Gastroesophageal sphincter (tissue), 4 donors: ENCODE results near the gene DTX4. TPM values are rescaled to one million over a fixed set of nuclear protein-coding genes. Genes with fewer than 3 reads are reported as not detected.

Source experiments
- ATAC-seq: fragments of 150-250 bp; one replicate; pipeline ENCODE4 v1.9.1; 2016; ENCODE audit warnings: mild to moderate bottlenecking, moderate library complexity
- H3K27ac ChIP-seq, 4 donors: fragments of 200-600 bp; sonication (generic) in 3 of 4; 1 replicate in 3 of 4; 2 replicates in 1 of 4; pipeline ENCODE4 v1.5.1; 2016 to 2019
- H3K27me3 ChIP-seq: fragments of 200-600 bp; sonication (generic); one replicate; pipeline ENCODE4 v1.5.1; 2019
- H3K36me3 ChIP-seq, 2 donors: fragments of 200-600 bp; sonication (generic); one replicate each; pipeline ENCODE4 v1.5.1; 2019; ENCODE audit warnings: control low read depth in 1 of 2
- H3K4me1 ChIP-seq, 3 donors: fragments of 200-600 bp; sonication (generic); 1 replicate in 2 of 3; 2 replicates in 1 of 3; pipeline ENCODE4 v1.5.1; 2016 to 2019; ENCODE audit warnings: control low read depth in 2 of 3
- H3K4me3 ChIP-seq, 2 donors: fragments of 200-600 bp; sonication (generic); one replicate each; pipeline ENCODE4 v1.5.1; 2019; ENCODE audit warnings: mild to moderate bottlenecking in 1 of 2, moderate library complexity in 1 of 2
- H3K9me3 ChIP-seq, 3 donors: fragments of 200-600 bp; sonication (generic); one replicate each; pipeline ENCODE4 v1.5.1; 2017 to 2019; ENCODE audit warnings: control low read depth in 2 of 3
- EP300 ChIP-seq: sonication (generic); formaldehyde crosslinking; IDR thresholded peaks from one replicate; pipeline ENCODE4 v1.6.1; 2017; ENCODE audit warnings: antibody characterized with exemption, mild to moderate bottlenecking
- POLR2A ChIP-seq, 2 donors: fragments of 450-650 bp; IDR thresholded peaks; one replicate each; pipeline ENCODE4 v1.6.1; 2017; ENCODE audit warnings: antibody characterized with exemption in 2 of 2, mild to moderate bottlenecking in 2 of 2, moderate library complexity in 1 of 2
- POLR2AphosphoS5 ChIP-seq: sonication (generic); formaldehyde crosslinking; IDR thresholded peaks from one replicate; pipeline ENCODE4 v1.6.1; 2017; ENCODE audit warnings: antibody characterized with exemption
- WGBS, 2 donors: methylation state at CpG; one replicate each; pipeline ENCODE4 v1.1.5; 2018; ENCODE audit warnings: low coverage in 1 of 2; 5-methylcytosine and 5-hydroxymethylcytosine counted together
- total RNA-seq, 4 donors: library from RNA; depleted of rRNA; stranded (reverse); fragments of >200 nt; gene quantifications; one replicate each; pipeline ENCODE4 v1.1.0, GENCODE V29; 2016
- TF ChIP-seq, protein P1 (sequence below), 4 experiments: fragments of 200-600 bp in 2 of 4; fragments of 450-650 bp in 2 of 4; sonication (generic) in 1 of 4; IDR thresholded peaks; one replicate each; pipeline ENCODE4 v1.5.1; 2017 to 2019; ENCODE audit warnings: antibody characterized with exemption in 4 of 4, mild to moderate bottlenecking in 2 of 4, moderate library complexity in 2 of 4

DTX4 gene
- total RNA-seq, 4 donors from 2014 or later = 2.0 to 6.8 (median 6.2) TPM

- Histone ChIP-seq H3K36me3 (peaks cover 0 to 10% of the 10 kb centered on the region in 2 donors), H3K4me1 (peaks cover 0 to 12% (median 9%) of the 10 kb centered on the region in 3 donors), H3K4me3 (no peak overlapping the region), H3K27me3 (peaks cover 4% of the 10 kb centered on the region), H3K9me3 (no peaks in the 10 kb centered on the region), H3K27ac (no peak overlapping the region)
- no peak for ATAC-seq
- TF ChIP-seq POLR2AphosphoS5 (no peak), EP300 (no peak), POLR2A (IDR thresholded peaks at IDR 0.05) (no peak)
- TF ChIP-seq, protein P1, sequence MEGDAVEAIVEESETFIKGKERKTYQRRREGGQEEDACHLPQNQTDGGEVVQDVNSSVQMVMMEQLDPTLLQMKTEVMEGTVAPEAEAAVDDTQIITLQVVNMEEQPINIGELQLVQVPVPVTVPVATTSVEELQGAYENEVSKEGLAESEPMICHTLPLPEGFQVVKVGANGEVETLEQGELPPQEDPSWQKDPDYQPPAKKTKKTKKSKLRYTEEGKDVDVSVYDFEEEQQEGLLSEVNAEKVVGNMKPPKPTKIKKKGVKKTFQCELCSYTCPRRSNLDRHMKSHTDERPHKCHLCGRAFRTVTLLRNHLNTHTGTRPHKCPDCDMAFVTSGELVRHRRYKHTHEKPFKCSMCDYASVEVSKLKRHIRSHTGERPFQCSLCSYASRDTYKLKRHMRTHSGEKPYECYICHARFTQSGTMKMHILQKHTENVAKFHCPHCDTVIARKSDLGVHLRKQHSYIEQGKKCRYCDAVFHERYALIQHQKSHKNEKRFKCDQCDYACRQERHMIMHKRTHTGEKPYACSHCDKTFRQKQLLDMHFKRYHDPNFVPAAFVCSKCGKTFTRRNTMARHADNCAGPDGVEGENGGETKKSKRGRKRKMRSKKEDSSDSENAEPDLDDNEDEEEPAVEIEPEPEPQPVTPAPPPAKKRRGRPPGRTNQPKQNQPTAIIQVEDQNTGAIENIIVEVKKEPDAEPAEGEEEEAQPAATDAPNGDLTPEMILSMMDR (IDR thresholded peaks at IDR 0.05) = no peak
Measured at GRCh38 chr11:59178402-59178801, 6.5 kb downstream of the DTX4 start.

DNA sequence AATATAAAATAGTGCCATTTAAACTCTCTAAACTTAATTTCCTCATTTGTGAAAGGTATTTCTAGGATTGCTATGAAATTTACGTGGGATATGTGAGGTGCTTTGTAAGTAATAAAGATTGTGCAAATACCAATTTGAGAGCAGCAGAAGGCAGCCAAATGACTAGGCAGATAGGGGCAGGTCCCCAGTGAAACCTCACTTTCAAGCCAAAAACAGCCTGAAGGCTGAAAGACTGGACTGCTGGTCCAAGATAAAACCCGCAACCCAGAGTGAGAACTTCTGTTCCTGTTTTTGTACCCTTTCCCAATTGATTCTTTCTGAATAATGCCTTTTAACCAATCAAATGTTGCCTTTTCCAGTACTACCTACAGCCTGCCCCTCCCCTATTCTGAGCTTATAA lies 7.2 kb downstream of the DTX4 start:
- no peak for TF ChIP-seq POLR2AphosphoS5
- no peak for TF ChIP-seq POLR2A (IDR thresholded peaks at IDR 0.05)
- no peak for TF ChIP-seq EP300
- TF ChIP-seq, protein P1 (IDR thresholded peaks at IDR 0.05) = no peak
- Histone ChIP-seq H3K9me3 (no peaks in the 10 kb centered on the region), H3K4me3 (no peak overlapping the region), H3K36me3 (peaks cover 0 to 10% of the 10 kb centered on the region in 2 donors), H3K27me3 (no peaks in the 10 kb centered on the region), H3K4me1 (peaks cover 0 to 14% (median 6%) of the 10 kb centered on the region in 3 donors), H3K27ac (no peak overlapping the region)
- 74 to 77% methylated on average over 2 of the region's 2 CpGs for WGBS, 2 donors
- ATAC-seq = peak; percentile 24

DNA sequence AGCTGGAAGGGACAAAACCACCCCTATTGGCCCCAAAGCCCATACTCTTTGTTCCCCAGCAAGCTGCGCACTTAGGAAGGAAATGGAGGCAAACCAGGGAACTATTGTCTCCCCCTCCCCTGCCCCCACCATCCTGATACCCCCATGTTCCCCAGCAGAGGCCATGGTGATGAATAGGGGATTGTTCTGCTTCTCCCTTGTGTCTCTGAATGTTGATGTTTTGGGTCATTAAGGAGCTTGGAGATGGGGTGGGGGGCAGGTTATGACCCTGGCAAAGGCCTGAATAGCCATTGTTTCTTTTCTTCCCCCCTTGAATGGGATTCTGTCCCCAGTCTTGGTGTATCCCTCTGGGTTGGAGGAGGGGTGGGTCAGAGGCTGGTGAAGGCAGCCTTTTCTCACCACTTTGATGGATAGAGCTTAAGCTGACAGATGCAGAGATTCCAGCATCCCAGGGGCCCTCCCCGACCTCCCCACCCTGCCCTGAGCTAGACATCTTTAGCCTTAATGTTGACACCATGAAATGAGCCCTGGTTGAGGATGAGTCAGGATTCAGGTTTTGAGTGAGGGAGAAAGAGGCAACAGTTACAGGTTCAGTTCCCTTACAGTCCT lies 8.3 kb downstream of the DTX4 start:
- H3K36me3 ChIP-seq = peaks cover 0 to 10% of the 10 kb centered on the region in 2 donors
- H3K27me3 ChIP-seq = no peaks in the 10 kb centered on the region
- H3K27ac ChIP-seq = no peak overlapping the region
- 40 to 60% methylated on average over 1 of the region's 2 CpGs for WGBS, 2 donors
- peaks cover 0 to 16% (median 13%) of the 10 kb centered on the region in 3 donors for H3K4me1 ChIP-seq
- TF ChIP-seq EP300 = no peak
- TF ChIP-seq, protein P1 (IDR thresholded peaks at IDR 0.05) = no peak
- no peak for TF ChIP-seq POLR2AphosphoS5
- no peak for TF ChIP-seq POLR2A (IDR thresholded peaks at IDR 0.05)
- ATAC-seq = no peak
- H3K4me3 ChIP-seq = no peak overlapping the region
- no peaks in the 10 kb centered on the region for H3K9me3 ChIP-seq

DNA sequence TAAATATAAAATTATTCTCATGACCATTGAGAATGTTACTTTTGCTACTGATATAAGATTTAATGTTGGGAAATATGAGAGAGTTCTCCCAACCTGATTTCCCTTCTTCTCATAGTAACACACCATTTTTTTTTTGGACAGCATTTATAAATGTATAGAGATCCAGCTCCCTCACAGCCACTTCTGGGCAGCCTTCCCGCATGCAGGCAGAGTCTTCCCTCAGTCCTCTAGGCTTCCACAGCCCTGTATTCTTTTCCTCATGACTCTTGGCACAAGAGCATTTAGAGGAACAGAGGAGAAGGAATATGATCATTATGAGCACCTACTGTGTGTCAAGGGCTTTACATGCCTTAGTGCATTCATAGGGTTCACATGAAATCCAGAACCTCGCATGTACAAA lies 9.0 kb downstream of the DTX4 start:
- no peaks in the 10 kb centered on the region for H3K27me3 ChIP-seq
- TF ChIP-seq, protein P1 (IDR thresholded peaks at IDR 0.05) = no peak
- TF ChIP-seq POLR2AphosphoS5 = no peak
- TF ChIP-seq POLR2A (IDR thresholded peaks at IDR 0.05) = no peak
- H3K27ac ChIP-seq = no peak overlapping the region
- H3K36me3 ChIP-seq = peaks cover 0 to 10% of the 10 kb centered on the region in 2 donors
- H3K4me1 ChIP-seq = peaks cover 0 to 22% (median 14%) of the 10 kb centered on the region in 3 donors
- H3K9me3 ChIP-seq = no peaks in the 10 kb centered on the region
- no peak overlapping the region for H3K4me3 ChIP-seq
- ATAC-seq = no peak
- WGBS, 2 donors = 76 to 85% methylated on average over 2 of the region's 2 CpGs

GRCh38 chr11:59181746-59182456 lies 10.0 kb downstream of the DTX4 start:
- no peaks in the 10 kb centered on the region for H3K9me3 ChIP-seq
- WGBS, 2 donors = 93 to 96% methylated on average over 5 to 21 of the region's 33 CpGs
- H3K27me3 ChIP-seq = no peaks in the 10 kb centered on the region
- peaks cover 0 to 32% (median 16%) of the 10 kb centered on the region in 3 donors for H3K4me1 ChIP-seq
- no peak overlapping the region for H3K4me3 ChIP-seq
- no peak for TF ChIP-seq POLR2A (IDR thresholded peaks at IDR 0.05)
- TF ChIP-seq, protein P1 (IDR thresholded peaks at IDR 0.05) = no peak
- TF ChIP-seq EP300 = no peak
- no peak for TF ChIP-seq POLR2AphosphoS5
- ATAC-seq = no peak
- peaks cover 0 to 10% of the 10 kb centered on the region in 2 donors for H3K36me3 ChIP-seq
- peak overlapping the region in 1 of 4 donors; percentile 59 for H3K27ac ChIP-seq
